ENCODE data around the gene ZNF154.
A peak's percentile ranks its signal among the peaks of the same experiment; 100 is the strongest.
"Not testable (repeated sequence)": the region's sequence is repeated elsewhere in the genome, so short reads cannot be mapped to it uniquely, and the experiment has no call there.

Gene ZNF154

GRCh38 chr19:57748029-57748428, 39.0 kb upstream of the ZNF154 start:
- no peak for DNase-seq

GRCh38 chr19:57747472-57747807, 38.4 kb upstream of the ZNF154 start:
- Histone ChIP-seq H3K23ac (ENCODE audit: low read length) (no peak overlapping the region), H3K4ac (ENCODE audit: low read depth, low read length) (peak overlapping the region; percentile 85), H3K14ac (ENCODE audit: low read length) (no peak overlapping the region), H2AK5ac (ENCODE audit: low read length) (no peak overlapping the region), H3K36me3 (ENCODE audit: control insufficient read depth in 1 of 2, insufficient read depth in 2 of 2, low read length in 2 of 2) (peaks cover 13 to 25% of the 10 kb centered on the region in 2 experiments), H2AFZ (ENCODE audit: insufficient read depth, low read length, poor library complexity) (no peak overlapping the region), H3K18ac (ENCODE audit: low read length) (no peak overlapping the region), H3K27ac (ENCODE audit: low read depth, low read length) (no peak overlapping the region), H3K79me2 (ENCODE audit: control insufficient read depth, insufficient read depth, low read length, poor library complexity) (peaks cover 15% of the 10 kb centered on the region), H4K8ac (ENCODE audit: low read depth, low read length) (peak overlapping the region; percentile 94), H3K79me1 (ENCODE audit: low read length) (peaks cover 4% of the 10 kb centered on the region), H3K4me1 (ENCODE audit: control insufficient read depth in 1 of 2, insufficient read depth in 2 of 2, low read length in 2 of 2) (peaks cover 4 to 5% of the 10 kb centered on the region in 2 experiments), H2BK120ac (ENCODE audit: insufficient read depth, low read length, poor library complexity) (no peak overlapping the region), H4K91ac (ENCODE audit: low read depth, low read length) (no peak overlapping the region), H3K4me3 (ENCODE audit: low read depth, low read length) (peak overlapping the region; percentile 94), H4K12ac (ENCODE audit: low read depth, low read length) (peak overlapping the region; percentile 96), H3K4me2 (ENCODE audit: low read length) (peak overlapping the region; percentile 80), H3K9ac (ENCODE audit: low read length) (peak overlapping the region; percentile 92), H3K9me3 (ENCODE audit: insufficient read depth, low read depth, low read length) (no peaks in the 10 kb centered on the region), H2BK5ac (ENCODE audit: low read depth, low read length, poor library complexity) (no peak overlapping the region), H2BK12ac (ENCODE audit: low read length) (no peak overlapping the region), H3K27me3 (ENCODE audit: insufficient read depth, low read length) (no peaks in the 10 kb centered on the region)
- WGBS (ENCODE audit: extremely low coverage, insufficient coverage, insufficient read length) = no CpG with 5 or more reads among the region's 6 CpGs
- peak in 1 of 2 donors; percentile 21 for DNase-seq

More at GRCh38 chr19:57748029-57748428, 39.0 kb upstream of the ZNF154 start:
- Histone ChIP-seq H3K79me1 (ENCODE audit: low read length) (peaks cover 4% of the 10 kb centered on the region), H4K8ac (ENCODE audit: low read depth, low read length) (no peak overlapping the region), H3K36me3 (ENCODE audit: control insufficient read depth in 1 of 2, insufficient read depth in 2 of 2, low read length in 2 of 2) (peaks cover 14 to 29% of the 10 kb centered on the region in 2 experiments), H4K12ac (ENCODE audit: low read depth, low read length) (no peak overlapping the region), H2BK12ac (ENCODE audit: low read length) (no peak overlapping the region), H3K4me1 (ENCODE audit: control insufficient read depth in 1 of 2, insufficient read depth in 2 of 2, low read length in 2 of 2) (peaks cover 4 to 5% of the 10 kb centered on the region in 2 experiments), H3K9ac (ENCODE audit: low read length) (no peak overlapping the region), H2AFZ (ENCODE audit: insufficient read depth, low read length, poor library complexity) (no peak overlapping the region), H3K23ac (ENCODE audit: low read length) (no peak overlapping the region), H4K91ac (ENCODE audit: low read depth, low read length) (no peak overlapping the region), H3K14ac (ENCODE audit: low read length) (no peak overlapping the region), H3K4me2 (ENCODE audit: low read length) (peak overlapping the region; percentile 80), H3K27ac (ENCODE audit: low read depth, low read length) (no peak overlapping the region), H3K4ac (ENCODE audit: low read depth, low read length) (peak overlapping the region; percentile 65), H3K4me3 (ENCODE audit: low read depth, low read length) (no peak overlapping the region), H3K9me3 (ENCODE audit: insufficient read depth, low read depth, low read length) (no peaks in the 10 kb centered on the region), H3K18ac (ENCODE audit: low read length) (no peak overlapping the region), H3K27me3 (ENCODE audit: insufficient read depth, low read length) (no peaks in the 10 kb centered on the region), H2BK120ac (ENCODE audit: insufficient read depth, low read length, poor library complexity) (no peak overlapping the region), H2BK5ac (ENCODE audit: low read depth, low read length, poor library complexity) (no peak overlapping the region), H2AK5ac (ENCODE audit: low read length) (no peak overlapping the region), H3K79me2 (ENCODE audit: control insufficient read depth, insufficient read depth, low read length, poor library complexity) (peaks cover 15% of the 10 kb centered on the region)
- no CpG with 5 or more reads among the region's 3 CpGs for WGBS (ENCODE audit: extremely low coverage, insufficient coverage, insufficient read length)

- Histone ChIP-seq H3K79me2 (ENCODE audit: control insufficient read depth, insufficient read depth, low read length, poor library complexity) (peaks cover 15% of the 10 kb centered on the region), H4K8ac (ENCODE audit: low read depth, low read length) (peak within 1 kb of the TSS; percentile 94), H3K27ac (ENCODE audit: low read depth, low read length) (peak within 1 kb of the TSS; percentile 66), H3K36me3 (ENCODE audit: control insufficient read depth in 1 of 2, insufficient read depth in 2 of 2, low read length in 2 of 2) (peaks cover 9 to 18% of the 10 kb centered on the region in 2 experiments), H3K9me3 (ENCODE audit: insufficient read depth, low read depth, low read length) (no peaks in the 10 kb centered on the region), H3K4me3 (ENCODE audit: low read depth, low read length) (peak within 1 kb of the TSS; percentile 94), H3K79me1 (ENCODE audit: low read length) (peaks cover 4% of the 10 kb centered on the region), H3K23ac (ENCODE audit: low read length) (no peak within 1 kb of the TSS), H2BK5ac (ENCODE audit: low read depth, low read length, poor library complexity) (peak within 1 kb of the TSS; percentile 77), H2BK12ac (ENCODE audit: low read length) (no peak within 1 kb of the TSS), H3K4me2 (ENCODE audit: low read length) (peak within 1 kb of the TSS; percentile 80), H3K27me3 (ENCODE audit: insufficient read depth, low read length) (no peaks in the 10 kb centered on the region), H2BK120ac (ENCODE audit: insufficient read depth, low read length, poor library complexity) (peak within 1 kb of the TSS; percentile 88), H3K14ac (ENCODE audit: low read length) (peak within 1 kb of the TSS; percentile 90), H2AFZ (ENCODE audit: insufficient read depth, low read length, poor library complexity) (peak within 1 kb of the TSS; percentile 85), H3K4me1 (ENCODE audit: control insufficient read depth in 1 of 2, insufficient read depth in 2 of 2, low read length in 2 of 2) (peaks cover 4 to 5% of the 10 kb centered on the region in 2 experiments), H4K91ac (ENCODE audit: low read depth, low read length) (peak within 1 kb of the TSS; percentile 89), H2AK5ac (ENCODE audit: low read length) (peak within 1 kb of the TSS; percentile 6), H3K9ac (ENCODE audit: low read length) (peak within 1 kb of the TSS; percentile 92), H3K4ac (ENCODE audit: low read depth, low read length) (peak within 1 kb of the TSS; percentile 85), H3K18ac (ENCODE audit: low read length) (peak within 1 kb of the TSS; percentile 88), H4K12ac (ENCODE audit: low read depth, low read length) (peak within 1 kb of the TSS; percentile 96)
- DNase-seq = peak; percentile 91 to 98
- no CpG with 5 or more reads among the region's 51 CpGs for WGBS (ENCODE audit: extremely low coverage, insufficient coverage, insufficient read length)
These were observed 37.8 kb upstream of the ZNF154 start, which contains the start of gene ZNF776 for GRCh38 chr19:57746580-57747471. Gene ZNF776 (plus strand): TSS chr19:57746815. CDS start chr19:57747059, 244 bp downstream.

GRCh38 chr19:57738770-57739169, 29.8 kb upstream of the ZNF154 start:
- H3K4ac ChIP-seq (ENCODE audit: low read depth, low read length); DNase-seq; H4K8ac ChIP-seq (ENCODE audit: low read depth, low read length); H2AK5ac ChIP-seq (ENCODE audit: low read length); H3K4me2 ChIP-seq (ENCODE audit: low read length); H3K27ac ChIP-seq (ENCODE audit: low read depth, low read length); H3K27me3 ChIP-seq (ENCODE audit: insufficient read depth, low read length); H2BK5ac ChIP-seq (ENCODE audit: low read depth, low read length, poor library complexity); H4K91ac ChIP-seq (ENCODE audit: low read depth, low read length); H3K9ac ChIP-seq (ENCODE audit: low read length); H3K14ac ChIP-seq (ENCODE audit: low read length); H3K4me3 ChIP-seq (ENCODE audit: low read depth, low read length); H3K79me2 ChIP-seq (ENCODE audit: control insufficient read depth, insufficient read depth, low read length, poor library complexity); H2BK120ac ChIP-seq (ENCODE audit: insufficient read depth, low read length, poor library complexity); H3K79me1 ChIP-seq (ENCODE audit: low read length); H3K4me1 ChIP-seq (ENCODE audit: control insufficient read depth in 1 of 2, insufficient read depth in 2 of 2, low read length in 2 of 2); H3K18ac ChIP-seq (ENCODE audit: low read length); H2BK12ac ChIP-seq (ENCODE audit: low read length); H4K12ac ChIP-seq (ENCODE audit: low read depth, low read length); H2AFZ ChIP-seq (ENCODE audit: insufficient read depth, low read length, poor library complexity); H3K36me3 ChIP-seq (ENCODE audit: control insufficient read depth in 1 of 2, insufficient read depth in 2 of 2, low read length in 2 of 2); H3K9me3 ChIP-seq (ENCODE audit: insufficient read depth, low read depth, low read length); H3K23ac ChIP-seq (ENCODE audit: low read length): not testable (repeated sequence)
- WGBS (ENCODE audit: extremely low coverage, insufficient coverage, insufficient read length) = no CpG with 5 or more reads among the region's 7 CpGs

All from trophoblast cell (in vitro differentiated cells and primary cell).